HK-2 (cell line): Measurements from ENCODE around the gene MAPK8IP2.

ENCODE experiments used
- DNase-seq: peaks from one replicate; pipeline ENCODE4 v3.0.0-alpha.2; 2018; ENCODE audit not compliant: unreplicated experiment

The MAPK8IP2 gene

DNA sequence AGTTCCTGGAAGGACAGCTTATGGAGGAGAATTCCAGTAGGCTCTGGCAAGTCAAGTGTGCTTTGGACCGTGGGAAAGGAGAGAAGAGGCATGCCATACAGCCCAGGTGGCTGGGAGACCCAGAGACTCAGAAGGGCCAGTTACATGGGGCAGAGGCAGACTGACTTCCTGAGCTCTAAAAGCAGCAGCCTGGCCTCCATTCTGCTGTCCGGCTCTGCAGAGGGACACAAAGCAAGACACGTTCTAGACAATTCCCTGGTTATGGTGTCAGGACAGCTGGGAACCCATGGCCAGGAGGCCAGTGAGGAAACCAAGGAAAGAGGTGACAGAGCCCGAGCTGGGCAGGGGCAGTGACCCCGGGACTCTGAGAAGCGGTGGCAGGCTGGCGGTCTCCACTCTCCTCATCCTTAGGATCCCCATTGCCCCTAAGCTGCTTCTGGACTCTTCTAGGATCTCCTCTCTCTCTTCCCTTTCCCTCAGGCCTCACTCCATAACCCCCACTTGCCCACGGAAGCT, 25.1 kb upstream of the MAPK8IP2 start:
- no peak for DNase-seq

DNA sequence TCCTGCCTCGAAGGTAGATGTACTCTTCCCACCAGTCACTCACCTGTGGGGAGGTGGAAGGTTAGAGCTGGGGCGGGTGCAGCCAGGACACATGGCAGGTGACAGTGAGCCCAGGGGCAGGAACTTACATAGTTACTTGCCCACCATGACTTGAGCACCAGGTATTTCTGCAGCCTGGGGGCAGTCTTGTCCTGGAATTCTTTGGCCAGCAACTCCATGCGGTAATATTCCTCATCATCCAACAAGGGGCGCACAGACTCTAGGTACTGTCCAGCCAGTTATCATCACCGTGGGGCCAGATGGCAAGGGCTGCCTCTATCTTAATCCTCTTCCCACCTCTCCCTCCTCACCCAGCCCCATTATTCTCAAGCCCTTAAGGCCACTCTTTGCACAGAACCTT, 24.5 kb upstream of the MAPK8IP2 start:
- DNase-seq, result peak; percentile 47

- DNase-seq, result no peak
These were observed 23.5 kb upstream of the MAPK8IP2 start for GRCh38 chr22:50576806-50577696.

DNA sequence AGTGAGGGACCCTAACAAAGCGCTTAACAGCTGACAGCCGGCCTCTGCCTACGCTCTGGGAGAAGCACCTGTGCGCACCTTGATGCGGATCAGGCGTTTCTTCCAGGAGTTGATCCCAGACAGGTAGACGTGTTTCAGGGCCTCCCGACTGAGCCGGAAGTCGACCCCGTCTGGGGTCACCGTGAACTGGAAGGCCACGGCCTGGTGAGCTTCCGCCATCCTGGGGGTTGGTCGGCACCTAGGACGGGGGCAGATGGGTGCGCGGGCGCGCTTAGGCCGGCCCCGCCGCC, 23.0 kb upstream of the MAPK8IP2 start:
- DNase-seq, result no peak

- DNase-seq, result no peak
These were observed 22.4 kb upstream of the MAPK8IP2 start, which contains the start of gene CPT1B for GRCh38 chr22:50577987-50578775. TSS of gene CPT1B (minus strand) at chr22:50578427. CDS start at chr22:50577915, 512 bp downstream.

DNA sequence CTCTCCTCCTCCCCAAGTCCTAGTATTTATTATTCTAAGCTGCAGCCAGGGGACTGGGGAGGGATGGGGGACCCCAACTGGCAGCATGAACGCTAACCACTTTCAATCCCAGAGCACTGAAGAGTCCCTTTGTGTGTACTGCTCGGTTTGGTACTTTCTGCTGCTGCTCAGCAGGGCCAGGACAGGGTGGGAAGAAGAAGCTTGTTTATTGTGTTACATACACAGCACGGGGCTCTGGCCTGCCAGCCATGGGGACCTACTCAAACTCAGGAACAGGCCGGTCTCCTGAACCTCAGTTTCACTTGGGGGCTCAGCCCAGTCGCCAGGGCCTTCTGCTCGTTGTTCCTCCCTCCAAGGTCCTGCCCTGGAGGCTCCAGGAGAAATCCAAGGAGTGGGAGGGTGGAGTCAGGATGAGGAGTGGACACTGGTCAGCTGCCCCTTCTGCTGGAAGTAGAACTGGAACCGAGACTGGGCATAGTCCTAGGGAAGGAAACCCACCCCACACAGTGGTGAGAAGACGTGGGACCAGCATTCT, 21.8 kb upstream of the MAPK8IP2 start:
- DNase-seq, result no peak

DNA sequence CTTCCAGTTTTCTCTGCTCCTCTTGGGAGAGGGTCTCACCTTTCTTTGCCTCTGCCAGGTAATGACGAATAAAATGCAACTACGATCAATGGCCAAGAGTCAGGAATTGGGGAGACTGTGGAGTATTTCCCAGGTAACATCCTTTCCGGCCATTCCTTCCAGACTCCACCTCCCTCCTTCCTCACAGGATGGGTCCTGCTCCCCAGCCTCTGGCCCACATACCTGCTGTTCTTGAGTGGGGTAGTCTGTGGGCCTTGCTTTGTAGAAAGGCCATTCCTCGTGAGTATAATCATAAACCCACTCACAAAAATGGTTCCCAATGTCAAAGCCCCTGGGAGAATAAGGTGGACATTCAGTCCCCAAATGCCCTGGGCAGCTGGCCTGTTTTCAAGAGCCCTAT, 20.8 kb upstream of the MAPK8IP2 start:
- no peak for DNase-seq

- DNase-seq, result no peak
These were observed 19.3 kb upstream of the MAPK8IP2 start for GRCh38 chr22:50581031-50581949.

GRCh38 chr22:50581950-50582492, 18.6 kb upstream of the MAPK8IP2 start:
- no peak for DNase-seq

- DNase-seq, result peak; percentile 97
These were observed 17.9 kb upstream of the MAPK8IP2 start, which contains the start of gene CHKB for GRCh38 chr22:50582493-50583293. TSS of gene CHKB (minus strand) at chr22:50582849. CDS start at chr22:50582781, 68 bp downstream.

DNA sequence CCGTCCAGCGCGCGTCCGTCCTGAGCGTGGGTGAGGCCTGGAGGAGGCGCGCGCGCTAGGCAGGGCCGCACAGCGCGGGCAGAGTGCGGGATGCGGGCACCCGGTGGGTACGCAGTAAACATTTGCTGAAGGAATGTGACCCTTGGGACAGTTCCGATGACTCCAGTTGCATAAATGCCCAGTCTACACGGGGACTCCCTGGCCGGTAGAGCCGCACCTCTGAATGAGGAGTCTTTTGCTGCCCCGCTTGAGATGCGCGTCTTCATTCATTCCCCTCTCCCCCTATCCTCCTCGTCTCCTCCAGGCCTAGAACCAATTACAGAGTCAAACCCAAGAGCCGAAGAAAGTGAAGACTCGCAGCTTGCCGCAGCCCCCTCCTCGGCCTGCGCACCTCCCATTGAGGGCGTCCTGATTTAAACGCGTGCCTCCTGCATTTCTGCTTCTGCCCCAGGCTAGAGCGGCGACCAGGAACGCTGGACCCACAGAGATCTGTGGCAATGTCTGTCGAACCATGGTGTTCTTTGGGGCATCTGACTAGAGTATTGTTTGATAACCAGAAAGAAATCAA, 17.2 kb upstream of the MAPK8IP2 start:
- no peak for DNase-seq

- DNase-seq, result no peak
These were observed 16.2 kb upstream of the MAPK8IP2 start for GRCh38 chr22:50584106-50585096.

GRCh38 chr22:50585238-50585637, 15.4 kb upstream of the MAPK8IP2 start:
- no peak for DNase-seq

GRCh38 chr22:50585781-50586180, 14.8 kb upstream of the MAPK8IP2 start:
- DNase-seq, result no peak

GRCh38 chr22:50586416-50586815, 14.2 kb upstream of the MAPK8IP2 start:
- DNase-seq, result no peak

DNA sequence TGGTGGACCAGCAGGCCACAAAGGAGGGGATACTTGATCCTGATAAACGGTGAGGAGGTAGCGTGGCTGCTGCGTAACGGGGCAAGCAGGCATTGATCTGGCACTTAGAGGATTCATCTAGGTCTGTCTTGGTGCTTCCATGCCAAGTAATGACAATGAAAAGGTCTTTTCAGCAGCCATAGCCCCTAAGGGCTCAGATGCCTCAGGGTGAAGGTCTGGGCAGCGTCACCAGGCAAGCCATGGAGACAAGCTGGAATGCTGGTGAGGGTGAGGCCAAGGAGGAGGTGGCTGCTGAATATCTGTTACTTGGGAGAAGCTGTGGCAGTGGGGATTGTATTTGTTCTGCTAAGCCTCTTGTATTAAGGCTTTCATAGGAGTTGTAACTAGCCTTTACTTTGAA, 13.2 kb upstream of the MAPK8IP2 start:
- no peak for DNase-seq

GRCh38 chr22:50595189-50595588, 5.4 kb upstream of the MAPK8IP2 start:
- peak; percentile 27 for DNase-seq

DNA sequence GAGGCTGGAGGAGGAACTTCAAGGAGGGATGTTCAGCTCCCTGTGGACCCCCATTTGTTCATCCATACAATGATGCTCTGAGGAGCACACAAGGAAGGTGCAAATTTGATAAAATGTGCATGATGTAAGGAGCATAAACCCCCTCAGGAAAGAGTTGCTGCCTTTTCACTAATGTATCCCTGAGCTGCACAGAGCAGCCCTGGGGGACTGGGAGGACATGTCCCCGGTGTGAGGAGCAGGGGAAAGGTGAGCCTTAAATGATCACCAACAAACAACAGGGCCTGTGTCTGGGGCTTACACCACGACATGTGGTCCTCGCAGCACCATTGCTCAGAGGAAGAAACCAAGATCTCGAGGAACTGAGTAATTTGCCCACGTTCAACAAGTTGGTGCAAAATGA, 3.5 kb upstream of the MAPK8IP2 start:
- DNase-seq, result no peak
